ENCODE results near the gene TENM4.

The TENM4 gene

DNA sequence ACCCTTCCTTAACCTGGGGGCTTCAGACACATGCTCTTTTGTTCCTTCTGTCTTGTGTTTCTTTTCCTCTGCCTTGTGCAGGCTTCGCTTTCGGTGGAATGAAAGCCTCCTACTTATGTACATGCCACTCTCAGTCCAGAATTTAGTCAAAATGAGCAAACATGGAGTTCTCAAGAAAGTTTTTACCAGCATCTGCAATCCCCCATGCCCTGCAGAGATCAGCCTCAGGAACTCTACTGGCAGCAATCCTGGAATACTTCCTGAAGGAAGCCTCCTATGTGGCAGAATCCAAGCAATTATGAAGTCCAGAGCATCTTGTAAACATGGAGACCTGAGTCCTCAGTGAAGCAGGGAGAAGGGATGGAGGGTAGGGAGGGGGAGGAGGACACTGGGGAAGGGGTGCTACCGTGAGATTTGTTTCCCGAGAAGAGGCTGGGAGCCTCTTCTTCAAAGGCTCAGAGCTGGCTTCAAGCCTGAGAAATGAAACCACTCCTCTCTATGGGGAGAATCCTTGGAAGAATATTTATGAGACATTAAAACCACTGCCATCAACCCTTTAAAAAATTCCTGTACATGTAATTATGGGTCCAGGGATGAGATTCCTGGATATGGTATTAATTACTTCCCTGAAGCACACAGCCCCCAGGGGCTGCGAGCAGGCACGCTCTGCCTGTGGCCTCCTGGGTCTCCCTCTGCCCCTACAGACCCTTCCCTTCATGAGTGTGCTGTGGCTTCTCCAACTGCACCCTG, 58.4 kb downstream of the TENM4 start:
- no peak for DNase-seq

- no peak for DNase-seq
Measured at GRCh38 chr11:79381036-79381435, 59.8 kb downstream of the TENM4 start.

GRCh38 chr11:79377406-79377805, 63.4 kb downstream of the TENM4 start:
- DNase-seq = no peak

GRCh38 chr11:79375818-79376550, 64.8 kb downstream of the TENM4 start:
- DNase-seq = no peak

- DNase-seq = no peak
Measured at GRCh38 chr11:79374727-79375126, 66.1 kb downstream of the TENM4 start.

DNA sequence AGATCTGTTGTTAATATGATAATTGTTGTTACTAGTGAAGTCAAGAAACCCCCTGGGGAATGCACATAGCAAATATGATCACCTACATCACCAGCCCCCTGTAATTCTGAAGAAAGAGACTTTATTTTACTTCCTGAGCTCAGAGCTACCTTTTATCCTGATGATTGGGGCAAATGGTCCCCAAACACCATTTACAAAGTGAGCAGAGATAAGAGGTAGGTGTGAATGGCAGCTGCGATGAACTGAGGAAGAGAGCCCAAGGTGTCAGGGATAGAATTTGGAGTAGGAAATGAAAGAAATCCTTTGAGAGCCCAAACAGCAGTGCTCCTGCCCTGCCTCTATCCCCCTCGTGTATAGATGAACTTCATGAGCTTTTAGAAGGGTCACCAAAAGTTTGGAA, 69.1 kb downstream of the TENM4 start:
- DNase-seq = no peak

GRCh38 chr11:79371152-79371551, 69.7 kb downstream of the TENM4 start:
- no peak for DNase-seq

- DNase-seq = no peak
Measured at GRCh38 chr11:79369055-79369454, 71.8 kb downstream of the TENM4 start.

DNA sequence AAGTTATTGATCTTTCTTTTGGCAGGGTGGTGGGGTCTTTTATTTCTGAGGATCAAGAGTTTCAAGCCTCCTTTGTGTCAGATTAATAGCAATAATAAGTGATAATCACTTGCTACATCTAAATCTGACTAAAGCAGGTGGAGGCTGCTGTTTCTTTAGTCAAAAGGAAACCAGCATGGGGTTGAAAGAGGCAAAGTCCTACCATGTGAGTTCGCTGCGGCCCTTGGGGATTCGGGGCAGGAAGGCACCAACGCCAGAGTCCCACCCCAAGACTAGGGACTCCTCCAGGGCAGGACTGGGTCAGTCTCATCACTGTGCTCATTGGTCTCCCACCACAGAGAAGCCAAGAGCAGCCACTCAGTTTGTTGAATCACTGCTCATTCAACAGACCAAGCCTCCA, 73.0 kb downstream of the TENM4 start:
- DNase-seq = no peak

DNA sequence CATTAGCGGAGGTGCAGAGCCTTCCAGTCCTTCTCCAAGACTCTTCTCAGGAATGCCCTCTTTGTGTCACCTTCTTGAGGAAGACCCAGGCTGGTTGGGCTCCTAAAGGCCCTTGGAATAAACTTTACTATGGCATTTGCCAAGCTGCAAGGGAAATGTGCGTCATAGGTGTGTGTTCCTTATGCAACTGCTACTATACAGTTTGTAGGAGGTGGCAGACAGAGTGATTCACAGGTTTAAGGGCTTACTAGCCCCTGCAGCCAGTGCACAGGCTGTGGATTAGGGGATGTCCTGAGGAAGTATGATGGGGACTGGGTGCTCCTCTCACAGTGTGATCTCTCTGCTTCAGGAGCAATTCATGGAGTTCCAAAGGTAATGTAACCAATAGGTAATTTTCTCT, 74.6 kb downstream of the TENM4 start:
- DNase-seq = no peak

- no peak for DNase-seq
Measured at GRCh38 chr11:79363861-79364378, 76.9 kb downstream of the TENM4 start.

- no peak for DNase-seq
Measured at GRCh38 chr11:79363256-79363655, 77.6 kb downstream of the TENM4 start.

DNA sequence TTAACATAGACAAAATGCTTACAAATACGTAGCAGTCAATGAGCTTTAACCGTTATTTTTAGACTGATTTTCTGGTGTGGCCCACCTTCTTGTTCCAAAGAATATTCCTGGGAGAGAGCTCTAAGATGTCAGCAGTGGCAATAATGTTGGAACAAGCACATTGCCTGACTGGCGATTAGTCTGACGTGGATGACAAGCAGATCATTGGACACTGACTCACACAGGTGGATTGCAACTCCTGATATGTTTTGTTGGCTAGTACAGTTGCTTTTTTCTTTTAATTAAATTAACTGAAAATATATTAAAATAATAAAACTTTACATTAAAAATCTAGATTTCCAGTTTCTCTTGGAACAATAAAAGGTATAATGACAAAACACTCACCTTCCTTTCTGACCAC, 78.0 kb downstream of the TENM4 start:
- DNase-seq = no peak

DNA sequence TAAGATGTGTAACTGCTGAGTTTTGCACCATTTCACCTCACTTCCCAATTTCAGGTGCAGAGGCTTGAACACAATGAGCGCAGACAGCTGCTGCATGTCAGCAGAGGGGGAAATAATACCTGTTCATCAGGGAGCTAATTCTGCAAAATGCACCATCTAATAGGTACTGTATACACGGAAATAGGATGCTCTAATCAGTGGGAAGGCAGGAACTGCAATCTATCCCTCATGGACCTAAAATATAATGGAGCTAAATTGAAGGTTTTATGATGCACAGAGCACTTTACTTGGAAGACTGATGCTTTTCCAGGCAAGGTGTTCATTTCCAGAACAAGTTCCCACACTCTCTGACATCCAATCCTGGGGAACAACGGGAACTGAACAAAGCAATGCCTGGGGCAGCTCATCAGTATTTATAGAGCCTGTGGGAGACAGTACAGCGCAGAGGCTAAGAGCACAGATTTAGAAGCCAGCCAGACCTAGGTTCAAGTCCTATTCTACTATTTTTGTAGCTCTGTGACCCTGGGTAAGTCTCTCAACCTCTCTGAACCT, 78.5 kb downstream of the TENM4 start:
- DNase-seq = no peak

DNA sequence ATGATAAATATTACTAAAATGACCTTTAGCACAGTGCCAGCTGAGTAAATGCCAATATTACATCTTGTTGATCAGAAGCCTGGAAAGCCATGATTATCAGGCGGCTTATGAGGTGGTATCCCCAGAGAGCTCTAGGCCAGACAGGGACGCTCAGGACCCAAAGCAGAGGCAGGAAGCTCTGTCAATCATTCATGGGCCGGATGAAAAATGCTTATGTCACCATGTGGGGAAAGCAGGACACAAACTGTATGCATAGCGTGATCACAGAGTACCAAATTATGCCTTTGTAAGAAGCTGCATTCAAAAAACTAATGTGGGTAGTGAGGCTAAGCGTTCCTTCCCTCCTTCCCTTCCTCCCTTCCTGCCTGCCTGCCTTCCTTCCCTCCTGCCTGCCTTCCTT, 82.6 kb downstream of the TENM4 start:
- no peak for DNase-seq

DNA sequence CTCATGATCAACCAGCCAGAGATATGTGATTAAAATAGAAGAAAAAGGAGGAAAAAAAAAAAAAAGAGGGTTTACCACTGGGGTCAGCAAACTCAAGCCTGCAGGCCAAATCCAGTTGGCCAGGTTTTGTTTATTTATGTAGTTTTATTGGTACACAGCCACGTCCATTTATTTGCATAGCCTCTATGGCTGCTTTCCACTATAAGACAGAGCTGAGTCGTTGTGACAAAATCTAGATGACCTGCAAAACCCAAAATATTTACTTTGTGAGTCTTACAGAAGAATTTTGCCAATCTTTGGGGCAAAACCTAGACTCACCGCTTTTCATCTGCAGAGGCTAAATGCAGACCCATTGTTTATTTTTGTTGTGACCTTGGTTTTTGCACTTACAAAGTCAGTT, 87.1 kb downstream of the TENM4 start:
- DNase-seq = no peak

DNA sequence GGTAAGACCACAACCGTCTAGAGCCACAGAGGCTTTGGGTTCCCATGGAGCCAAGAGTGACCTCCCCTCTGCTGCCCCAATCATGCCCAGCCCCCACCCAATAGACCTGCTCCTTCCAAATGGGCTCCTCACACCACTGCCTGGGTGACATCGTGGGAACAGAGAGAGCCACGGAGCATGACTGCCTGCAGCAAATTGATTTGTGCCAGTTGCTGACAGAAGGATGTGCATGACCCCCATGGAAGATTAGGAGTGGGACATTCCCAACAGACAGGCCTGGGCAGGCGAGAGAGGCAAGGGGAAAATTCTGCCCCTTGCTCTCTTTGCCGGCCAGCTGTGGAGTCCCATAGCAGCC, 88.5 kb downstream of the TENM4 start:
- no peak for DNase-seq

DNA sequence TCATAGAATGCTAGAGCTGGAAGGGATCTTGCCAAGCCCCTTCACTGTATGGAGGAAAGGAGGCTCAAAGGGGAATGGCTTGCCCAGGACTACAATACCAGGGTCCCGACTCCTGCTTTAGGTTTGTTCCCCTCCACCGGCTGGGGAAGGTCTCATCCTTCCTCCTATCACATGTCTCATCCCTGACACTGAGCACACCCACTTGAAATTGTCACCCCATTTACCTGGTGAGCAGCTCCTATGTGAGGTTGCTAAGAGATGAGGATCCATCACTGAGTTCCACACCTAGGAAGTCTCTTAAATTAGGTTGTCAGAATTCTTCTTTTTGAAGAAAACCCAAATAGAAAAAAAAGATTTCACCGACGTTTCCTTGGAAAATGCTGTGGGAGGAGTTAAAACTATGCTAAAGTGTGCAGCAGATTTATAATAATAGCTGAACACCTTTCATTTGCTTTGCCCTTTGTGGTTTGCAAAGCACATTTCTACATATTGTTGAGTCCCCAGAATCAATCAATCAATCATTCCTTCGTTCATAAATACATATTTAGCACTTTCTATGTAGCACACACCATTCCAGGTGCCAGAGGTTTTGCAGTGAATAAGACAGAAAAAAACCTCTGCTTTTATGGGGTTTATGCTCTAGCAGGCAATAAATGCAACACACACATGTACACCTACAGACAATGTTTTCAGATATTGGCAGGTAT, 91.7 kb downstream of the TENM4 start:
- DNase-seq = no peak

GRCh38 chr11:79346021-79346420, 94.8 kb downstream of the TENM4 start:
- no peak for DNase-seq

- DNase-seq = no peak
Measured at GRCh38 chr11:79344753-79345294, 96.0 kb downstream of the TENM4 start.

- no peak for DNase-seq
Measured at GRCh38 chr11:79342686-79343085, 98.1 kb downstream of the TENM4 start.

- no peak for DNase-seq
Measured at GRCh38 chr11:79342236-79342635, 98.6 kb downstream of the TENM4 start.

DNA sequence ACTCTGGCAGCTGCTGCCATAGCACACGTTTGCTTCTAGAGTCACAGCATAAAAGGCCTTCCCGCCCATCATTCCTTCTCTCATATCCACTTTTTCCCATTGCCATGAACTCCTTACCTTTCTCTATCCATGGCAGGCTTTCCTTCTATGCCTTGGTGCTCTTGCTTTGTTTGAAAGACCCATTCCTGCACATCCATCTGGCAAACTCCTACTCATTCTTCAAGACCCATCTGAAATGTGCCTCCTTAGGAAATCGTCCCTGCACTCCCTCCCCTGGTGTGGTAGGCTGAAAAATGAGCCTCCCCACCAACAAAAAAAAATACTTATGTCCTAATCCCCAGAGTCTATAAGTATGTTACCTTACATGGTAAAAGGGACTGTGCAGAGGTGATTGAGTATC, 100.3 kb downstream of the TENM4 start:
- DNase-seq = no peak

Data from RPMI8226 (cell line).